ENCODE measurements around the gene GRIN2A. TPM values are rescaled to one million over a fixed set of nuclear protein-coding genes. Genes with fewer than 3 reads are reported as not detected.

Gene GRIN2A
- polyA plus RNA-seq, 1 experiment: not detected

DNA sequence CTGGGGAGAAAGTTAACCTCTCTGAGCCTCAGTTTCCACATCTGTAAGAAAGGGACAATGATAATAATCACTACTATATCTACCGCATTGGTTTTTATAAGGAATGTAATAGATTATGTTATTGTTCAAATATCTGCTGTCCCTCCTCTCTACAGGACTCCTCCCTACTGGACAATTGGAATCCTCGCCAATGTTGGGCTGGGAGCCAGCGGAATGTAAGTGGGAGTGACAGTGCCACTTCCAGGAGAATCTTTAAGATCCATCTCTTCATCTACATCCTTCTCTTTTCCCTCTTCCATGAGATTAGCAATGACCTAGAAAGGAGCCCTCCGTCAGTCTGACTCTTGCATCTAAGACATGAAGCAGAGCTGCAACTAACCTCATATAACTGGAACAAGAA lies 95.1 kb downstream of the GRIN2A start:
- CTCF ChIA-PET: interaction anchor here (0.9 to 1.3 kb wide), 2 partner anchors 17 to 35 kb away, joined by 3 to 4 read pairs; no protein-coding TSS in a partner anchor
- Histone ChIP-seq H3K27me3 (ENCODE audit: control insufficient read depth, insufficient read depth, low read length) (no peaks in the 10 kb centered on the region), H3K4me3 (ENCODE audit: low read depth, low read length) (no peak overlapping the region), H3K36me3 (ENCODE audit: control insufficient read depth, insufficient read depth, low read length) (no peaks in the 10 kb centered on the region)
- TF ChIP-seq, protein P1, sequence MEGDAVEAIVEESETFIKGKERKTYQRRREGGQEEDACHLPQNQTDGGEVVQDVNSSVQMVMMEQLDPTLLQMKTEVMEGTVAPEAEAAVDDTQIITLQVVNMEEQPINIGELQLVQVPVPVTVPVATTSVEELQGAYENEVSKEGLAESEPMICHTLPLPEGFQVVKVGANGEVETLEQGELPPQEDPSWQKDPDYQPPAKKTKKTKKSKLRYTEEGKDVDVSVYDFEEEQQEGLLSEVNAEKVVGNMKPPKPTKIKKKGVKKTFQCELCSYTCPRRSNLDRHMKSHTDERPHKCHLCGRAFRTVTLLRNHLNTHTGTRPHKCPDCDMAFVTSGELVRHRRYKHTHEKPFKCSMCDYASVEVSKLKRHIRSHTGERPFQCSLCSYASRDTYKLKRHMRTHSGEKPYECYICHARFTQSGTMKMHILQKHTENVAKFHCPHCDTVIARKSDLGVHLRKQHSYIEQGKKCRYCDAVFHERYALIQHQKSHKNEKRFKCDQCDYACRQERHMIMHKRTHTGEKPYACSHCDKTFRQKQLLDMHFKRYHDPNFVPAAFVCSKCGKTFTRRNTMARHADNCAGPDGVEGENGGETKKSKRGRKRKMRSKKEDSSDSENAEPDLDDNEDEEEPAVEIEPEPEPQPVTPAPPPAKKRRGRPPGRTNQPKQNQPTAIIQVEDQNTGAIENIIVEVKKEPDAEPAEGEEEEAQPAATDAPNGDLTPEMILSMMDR (IDR thresholded peaks at IDR 0.05; ENCODE audit: insufficient read depth, low read depth, low read length): no peak
- no peak for DNase-seq (ENCODE audit: low read depth)
- POLR2A ChIA-PET: interaction anchor here (0.6 kb wide), 1 partner anchor 33 kb away, joined by 6 read pairs; no protein-coding TSS in a partner anchor

DNA sequence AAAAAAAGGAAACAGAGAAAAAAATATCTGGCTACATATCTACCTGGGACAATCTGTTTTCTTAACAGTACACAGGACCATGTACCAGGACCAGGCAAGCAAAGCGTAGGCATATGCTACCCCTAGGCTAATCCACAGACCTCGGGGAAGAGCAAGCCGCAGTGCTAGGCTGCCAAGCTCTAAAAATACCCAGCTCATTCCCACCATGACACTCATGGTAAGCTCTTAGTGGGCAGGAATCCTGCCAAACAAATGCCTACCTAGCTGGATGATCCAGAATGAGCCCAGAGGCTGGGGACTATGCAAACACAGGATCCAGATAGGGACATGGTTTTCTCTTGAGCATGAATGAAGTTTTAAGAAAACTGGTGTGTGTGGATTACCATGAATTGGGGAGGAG lies 95.6 kb downstream of the GRIN2A start:
- POLR2A ChIA-PET: no interaction called here
- CTCF ChIA-PET: interaction anchor here (0.9 to 1.5 kb wide), 3 partner anchors 17 to 35 kb away, joined by 3 to 4 read pairs (median 3); no protein-coding TSS in a partner anchor
- TF ChIP-seq, protein P1 (IDR thresholded peaks at IDR 0.05; ENCODE audit: insufficient read depth, low read depth, low read length): no peak
- no peak overlapping the region for H3K4me3 ChIP-seq (ENCODE audit: low read depth, low read length)
- no peaks in the 10 kb centered on the region for H3K27me3 ChIP-seq (ENCODE audit: control insufficient read depth, insufficient read depth, low read length)
- DNase-seq (ENCODE audit: low read depth): no peak
- H3K36me3 ChIP-seq (ENCODE audit: control insufficient read depth, insufficient read depth, low read length): no peaks in the 10 kb centered on the region

DNA sequence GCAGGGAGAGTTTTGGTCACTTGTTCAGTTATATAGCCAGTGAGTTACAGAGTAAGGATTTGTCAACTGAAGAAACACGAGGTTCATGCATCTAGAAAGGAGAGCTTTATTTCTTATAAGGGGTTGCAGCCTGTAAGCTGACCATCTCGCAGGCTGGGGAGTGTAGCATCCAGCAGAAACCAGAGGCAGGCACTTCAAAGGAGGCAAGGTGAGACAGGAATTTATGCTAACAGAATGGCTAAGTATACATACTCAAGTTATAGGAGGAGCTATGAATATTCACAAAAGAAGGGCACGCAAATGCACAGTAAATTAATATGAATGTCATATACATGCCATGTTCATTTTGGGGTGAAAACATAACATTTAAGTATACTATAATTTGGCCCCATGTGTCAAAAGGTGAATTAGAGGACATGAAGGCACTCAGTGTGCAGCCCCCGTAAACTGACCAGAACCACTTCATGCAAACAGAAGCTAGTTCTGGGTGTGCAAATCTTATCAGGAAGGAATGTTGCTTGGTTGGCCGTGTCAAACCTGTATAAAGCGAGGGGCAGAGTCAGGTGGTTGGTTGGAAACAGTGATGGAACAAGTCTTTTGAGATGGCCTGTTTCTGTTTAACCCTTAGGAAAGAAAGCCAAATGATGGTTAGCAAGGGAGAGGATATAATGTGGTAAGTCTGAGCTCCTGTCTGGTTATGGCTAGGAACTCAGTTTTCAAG lies 97.0 kb downstream of the GRIN2A start:
- ChIA-PET POLR2A (no interaction called here), CTCF (interaction anchor here (1.5 kb wide), 1 partner anchor 25 kb away, joined by 3 read pairs; no protein-coding TSS in a partner anchor)

DNA sequence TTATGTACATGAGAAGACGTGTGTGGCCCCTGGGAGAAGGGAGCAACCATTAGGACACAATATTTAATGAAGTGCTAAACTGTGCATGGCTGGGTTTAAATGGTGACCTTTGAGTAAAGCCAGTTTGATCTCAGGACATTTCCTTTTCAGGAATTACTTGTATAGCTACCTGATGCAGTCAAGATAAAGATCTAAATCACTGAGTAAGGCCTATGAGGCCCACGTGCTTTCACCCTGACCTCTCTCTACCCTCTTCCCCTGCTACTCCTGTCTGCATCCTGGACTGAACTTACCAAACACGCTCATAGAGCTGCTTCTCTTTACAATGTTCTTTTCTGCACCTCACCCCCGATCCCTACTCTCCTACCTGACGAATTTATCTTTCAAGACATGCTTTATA lies 98.9 kb downstream of the GRIN2A start:
- POLR2A ChIA-PET: no interaction called here
- CTCF ChIA-PET: interaction anchor here (1.2 kb wide), 1 partner anchor 27 kb away, joined by 3 read pairs; no protein-coding TSS in a partner anchor
- TF ChIP-seq, protein P1 (IDR thresholded peaks at IDR 0.05; ENCODE audit: insufficient read depth, low read depth, low read length): no peak
- no peaks in the 10 kb centered on the region; the same call in 1 of the 2 replicates for H3K27me3 ChIP-seq (ENCODE audit: control insufficient read depth, insufficient read depth, low read length)
- H3K36me3 ChIP-seq (ENCODE audit: control insufficient read depth, insufficient read depth, low read length): no peaks in the 10 kb centered on the region
- no peak for DNase-seq (ENCODE audit: low read depth)
- H3K4me3 ChIP-seq (ENCODE audit: low read depth, low read length): no peak overlapping the region

More for the DNA sequence above, 97.0 kb downstream of the GRIN2A start:
- Histone ChIP-seq H3K36me3 (ENCODE audit: control insufficient read depth, insufficient read depth, low read length) (no peaks in the 10 kb centered on the region), H3K27me3 (ENCODE audit: control insufficient read depth, insufficient read depth, low read length) (no peaks in the 10 kb centered on the region), H3K4me3 (ENCODE audit: low read depth, low read length) (no peak overlapping the region)
- no peak for DNase-seq (ENCODE audit: low read depth)
- TF ChIP-seq, protein P1 (IDR thresholded peaks at IDR 0.05; ENCODE audit: insufficient read depth, low read depth, low read length): no peak

DNA sequence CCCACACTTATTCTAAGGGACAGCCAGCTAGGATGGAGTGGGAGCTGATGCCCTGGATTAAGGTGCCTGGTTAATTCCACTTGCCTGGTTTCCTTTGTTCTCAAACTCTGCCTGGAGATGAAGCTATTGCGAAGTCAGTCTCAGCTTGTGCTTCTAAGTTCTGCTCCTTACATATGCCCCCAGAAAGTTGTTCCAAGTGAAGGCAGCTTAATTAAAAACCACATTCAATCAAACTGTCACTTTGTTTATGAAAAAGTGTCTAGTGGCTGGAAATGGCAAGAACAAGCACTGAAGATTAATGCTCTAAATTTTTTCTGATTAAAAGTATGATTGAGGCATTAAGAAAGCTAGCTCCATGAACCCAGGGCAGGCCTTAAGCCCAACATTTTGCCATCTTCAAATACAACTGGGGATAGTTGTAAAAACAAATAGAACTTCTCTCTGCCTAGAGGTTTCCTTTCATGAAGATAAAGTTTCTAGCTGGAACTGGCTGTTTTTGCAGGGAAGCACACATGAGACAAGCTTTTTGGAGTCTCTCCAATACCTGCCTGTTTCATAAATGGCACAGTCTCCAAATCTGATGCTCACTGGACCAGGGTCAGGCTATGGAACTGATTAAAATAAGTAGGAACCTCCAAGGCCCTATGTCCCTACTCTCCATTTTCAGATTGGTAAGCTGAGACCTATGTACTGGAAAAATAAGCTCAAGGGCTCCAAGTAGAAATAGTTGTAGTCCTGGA lies 100.9 kb downstream of the GRIN2A start:
- TF ChIP-seq, protein P1 (IDR thresholded peaks at IDR 0.05; ENCODE audit: insufficient read depth, low read depth, low read length): no peak
- CTCF ChIA-PET: interaction anchor here (1.1 kb wide), 1 partner anchor 9 kb away, joined by 3 read pairs; no protein-coding TSS in a partner anchor
- Histone ChIP-seq H3K4me3 (ENCODE audit: low read depth, low read length) (no peak overlapping the region), H3K36me3 (ENCODE audit: control insufficient read depth, insufficient read depth, low read length) (no peaks in the 10 kb centered on the region), H3K27me3 (ENCODE audit: control insufficient read depth, insufficient read depth, low read length) (no peaks in the 10 kb centered on the region; the same call in 1 of the 2 replicates)
- POLR2A ChIA-PET: no interaction called here
- DNase-seq (ENCODE audit: low read depth): no peak
